ENCODE results near the gene LRCH3. TPM values are rescaled to one million over a fixed set of nuclear protein-coding genes. Genes with fewer than 3 reads are reported as not detected.

LRCH3 gene
- total RNA-seq, result 38.3 and 47.1 TPM in 2 replicates

DNA sequence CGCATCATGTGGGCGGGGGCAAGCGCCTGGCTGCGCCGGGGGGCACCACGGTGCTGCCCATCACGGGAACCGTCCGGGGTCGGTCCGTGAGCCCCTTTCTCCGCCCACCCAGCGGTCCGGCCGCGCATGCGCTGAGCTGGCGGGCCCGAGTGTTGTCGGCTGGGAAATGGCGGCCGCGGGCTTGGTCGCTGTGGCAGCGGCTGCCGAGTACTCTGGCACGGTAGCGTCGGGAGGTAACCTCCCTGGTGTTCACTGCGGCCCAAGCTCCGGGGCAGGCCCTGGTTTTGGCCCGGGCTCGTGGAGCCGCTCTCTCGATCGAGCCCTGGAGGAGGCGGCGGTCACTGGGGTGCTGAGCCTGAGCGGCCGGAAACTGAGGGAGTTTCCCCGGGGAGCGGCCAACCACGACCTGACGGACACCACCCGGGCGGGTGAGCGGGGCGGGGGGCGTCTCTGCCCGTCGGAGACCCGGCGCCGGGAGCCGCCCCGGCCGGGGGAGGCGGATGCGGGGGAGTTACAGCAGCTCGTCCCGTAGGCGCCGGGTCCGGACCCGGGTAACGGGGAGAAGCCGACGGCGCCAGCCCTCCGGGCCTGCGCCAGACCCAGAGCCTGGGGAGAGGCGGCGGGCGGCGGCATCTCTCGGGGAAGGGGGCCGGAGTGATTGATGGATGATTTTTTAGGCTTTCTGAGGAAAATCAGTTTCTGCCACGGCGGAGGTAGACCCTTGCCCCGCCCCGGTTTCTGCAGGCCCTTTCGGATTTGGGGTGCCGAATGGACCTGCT lies at the start of gene LRCH3:
Gene LRCH3 (plus strand): TSS at position 142 of the 779 bp plus-strand sequence. CDS start 25 bp downstream, at position 167.

DNA sequence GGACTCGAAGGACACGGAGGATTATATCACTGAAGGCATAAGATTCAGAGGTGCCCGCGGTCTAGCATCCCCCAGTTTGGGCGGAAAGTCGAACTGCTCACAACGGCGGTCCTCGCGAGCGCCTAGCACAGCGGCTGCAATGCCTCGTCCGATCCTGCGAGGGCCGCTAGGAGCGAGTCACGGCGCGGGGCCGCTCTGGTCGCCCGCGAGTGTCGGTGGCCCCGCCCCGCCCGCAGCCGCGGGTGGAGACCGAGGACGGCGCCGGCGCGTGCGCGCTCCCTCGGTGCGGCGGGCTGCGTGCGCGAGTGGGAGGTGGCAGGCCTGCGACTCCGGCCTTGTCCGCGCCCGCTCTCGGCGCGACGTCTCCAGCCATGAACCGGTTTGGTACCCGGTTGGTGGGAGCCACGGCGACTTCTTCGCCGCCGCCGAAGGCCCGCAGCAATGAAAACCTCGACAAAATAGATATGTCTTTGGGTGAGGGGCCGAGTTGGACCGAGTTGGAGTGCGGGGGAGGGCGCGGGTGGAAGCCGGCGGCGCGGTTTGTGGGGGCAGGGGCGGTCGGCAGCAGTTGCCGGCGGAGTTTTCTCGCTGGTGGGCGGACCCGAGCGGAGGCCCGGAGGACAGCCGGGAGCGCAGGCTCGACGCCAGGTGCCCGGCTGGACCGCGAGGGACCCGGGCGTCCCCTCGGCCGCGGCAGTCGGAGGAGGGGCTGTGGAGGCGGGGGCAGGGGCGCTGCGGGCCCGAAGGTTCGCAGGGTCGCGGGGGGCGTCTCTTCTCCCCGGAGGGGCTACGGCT lies 41.3 kb upstream of the LRCH3 start, which contains the start of gene FYTTD1:
Gene FYTTD1 (plus strand): TSS at position 283 of the 795 bp plus-strand sequence. CDS start 89 bp downstream, at position 372.

Small RNA genes lying within 50 kb of the gene (small RNA-seq; reads per million reads assigned to genes)
- not detected for gene RNU6-858P (ENCODE audit: low replicate concordance)

Other genes starting within 250 kb of the LRCH3 start
- gene BDH1, start 235.3 kb upstream of the LRCH3 start, total RNA-seq, result 3.0 and 17.1 TPM in 2 replicates
- gene RUBCN, start 54.4 kb upstream of the LRCH3 start, total RNA-seq, result 23.4 and 26.1 TPM in 2 replicates
- gene FYTTD1, start 41.4 kb upstream of the LRCH3 start, total RNA-seq, result 44.1 and 45.3 TPM in 2 replicates
- gene RPL35A, start 158.9 kb downstream of the LRCH3 start, total RNA-seq, result 278 and 411 TPM in 2 replicates
- gene LMLN, start 169.0 kb downstream of the LRCH3 start, total RNA-seq, result 5.9 and 11.7 TPM in 2 replicates

All from placental pericyte (primary cell).